ENCODE results near the gene ATXN7L2.

The ATXN7L2 gene

GRCh38 chr1:109476825-109477224 is 6.9 kb upstream of the ATXN7L2 start:
- no peak for DNase-seq (ENCODE audit: low read depth in 2 of 3, low spot score in 1 of 3)

- no peak for DNase-seq (ENCODE audit: low read depth in 2 of 3, low spot score in 1 of 3)
Measured at GRCh38 chr1:109477821-109478220, 5.9 kb upstream of the ATXN7L2 start.

GRCh38 chr1:109478806-109479205 is 4.9 kb upstream of the ATXN7L2 start:
- no peak for DNase-seq (ENCODE audit: low read depth in 2 of 3, low spot score in 1 of 3)

GRCh38 chr1:109479311-109479710 is 4.4 kb upstream of the ATXN7L2 start:
- no peak for DNase-seq (ENCODE audit: low read depth in 2 of 3, low spot score in 1 of 3)

- no peak for DNase-seq (ENCODE audit: low read depth in 2 of 3, low spot score in 1 of 3)
Measured at GRCh38 chr1:109479901-109480300, 3.8 kb upstream of the ATXN7L2 start.

- no peak for DNase-seq (ENCODE audit: low read depth in 2 of 3, low spot score in 1 of 3)
Measured at GRCh38 chr1:109481646-109482045, 2.1 kb upstream of the ATXN7L2 start.

GRCh38 chr1:109482242-109482641 is 1.5 kb upstream of the ATXN7L2 start:
- no peak for DNase-seq (ENCODE audit: low read depth in 2 of 3, low spot score in 1 of 3)

GRCh38 chr1:109482791-109483671 is 674 bp upstream of the ATXN7L2 start:
- DNase-seq (ENCODE audit: low read depth in 2 of 3, low spot score in 1 of 3) = no peak

GRCh38 chr1:109484519-109484975 is 842 bp downstream of the ATXN7L2 start:
- DNase-seq (ENCODE audit: low read depth in 2 of 3, low spot score in 1 of 3) = no peak

- no peak for DNase-seq (ENCODE audit: low read depth in 2 of 3, low spot score in 1 of 3)
Measured at GRCh38 chr1:109485001-109485400, 1.3 kb downstream of the ATXN7L2 start.

GRCh38 chr1:109487261-109487660 is 3.6 kb downstream of the ATXN7L2 start:
- no peak for DNase-seq (ENCODE audit: low read depth in 2 of 3, low spot score in 1 of 3)

- no peak for DNase-seq (ENCODE audit: low read depth in 2 of 3, low spot score in 1 of 3)
Measured at GRCh38 chr1:109488201-109488600, 4.5 kb downstream of the ATXN7L2 start.

- no peak for DNase-seq (ENCODE audit: low read depth in 2 of 3, low spot score in 1 of 3)
Measured at GRCh38 chr1:109488696-109489095, 5.0 kb downstream of the ATXN7L2 start.

GRCh38 chr1:109490029-109490933 is 6.6 kb downstream of the ATXN7L2 start:
- DNase-seq (ENCODE audit: low read depth in 2 of 3, low spot score in 1 of 3) = peak in 2 of 3 donors; percentile 53 to 69

GRCh38 chr1:109490934-109491302 is 7.2 kb downstream of the ATXN7L2 start:
- no peak for DNase-seq (ENCODE audit: low read depth in 2 of 3, low spot score in 1 of 3)

- no peak for DNase-seq (ENCODE audit: low read depth in 2 of 3, low spot score in 1 of 3)
Measured at GRCh38 chr1:109491372-109491771, 7.7 kb downstream of the ATXN7L2 start.

GRCh38 chr1:109492779-109493178 is 9.1 kb downstream of the ATXN7L2 start:
- DNase-seq (ENCODE audit: low read depth in 2 of 3, low spot score in 1 of 3) = no peak

- DNase-seq (ENCODE audit: low read depth in 2 of 3, low spot score in 1 of 3) = no peak
Measured at GRCh38 chr1:109493227-109493626, 9.5 kb downstream of the ATXN7L2 start.

GRCh38 chr1:109493805-109494539 is 10.3 kb downstream of the ATXN7L2 start, which contains the start of gene CYB561D1:
Gene CYB561D1 (plus strand): TSS chr1:109494094. CDS start chr1:109494140, 46 bp downstream.
- DNase-seq (ENCODE audit: low read depth in 2 of 3, low spot score in 1 of 3) = peak; percentile 81 to 84 (median 83)

GRCh38 chr1:109495738-109496137 is 12.0 kb downstream of the ATXN7L2 start:
- no peak for DNase-seq (ENCODE audit: low read depth in 2 of 3, low spot score in 1 of 3)
